ENCODE measurements around the gene TBRG4.

Gene TBRG4

DNA sequence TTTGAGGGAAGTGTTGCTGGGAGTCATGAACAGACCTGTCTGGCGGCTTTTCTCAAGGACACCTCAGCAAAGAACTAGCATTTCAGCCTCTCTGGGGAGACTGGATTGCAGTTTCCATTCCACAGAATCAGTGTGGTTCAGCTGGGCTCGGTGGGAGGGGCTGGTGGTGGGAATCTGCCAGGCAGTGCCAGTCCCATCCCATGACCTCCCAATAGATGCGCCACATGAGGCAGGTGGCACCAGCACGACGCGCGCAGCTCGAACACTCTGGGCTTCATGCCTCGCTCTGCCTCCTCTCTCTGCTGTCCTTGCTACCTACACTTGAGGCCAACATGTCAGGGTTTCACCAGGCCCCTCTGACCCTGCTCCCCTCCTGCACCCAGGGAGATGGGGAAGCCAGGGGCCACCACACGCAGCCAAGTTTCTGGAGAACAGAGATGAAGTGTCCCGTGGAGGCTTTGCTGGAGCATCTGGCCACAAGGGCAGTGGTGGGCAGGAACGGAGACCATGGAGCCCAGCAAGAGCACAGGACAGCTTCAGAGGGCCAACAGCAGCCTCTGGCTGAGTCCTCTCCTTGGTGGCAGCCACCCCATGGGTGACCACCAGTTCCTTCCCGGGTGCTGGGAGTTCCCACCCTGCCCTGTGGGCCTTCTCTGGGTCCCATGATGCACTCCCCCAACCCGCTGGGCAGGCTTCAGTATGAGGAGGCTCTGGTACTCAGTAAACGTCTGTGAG lies 25.0 kb downstream of the TBRG4 start:
- no peak overlapping the region for H3K9ac ChIP-seq (ENCODE audit: low read length)
- H2AK5ac ChIP-seq (ENCODE audit: low read length, severe bottlenecking): peak overlapping the region; percentile 10
- peaks cover 8% of the 10 kb centered on the region for H3K79me1 ChIP-seq (replicated peaks; ENCODE audit: low read length, poor library complexity, severe bottlenecking)
- H3K4me3 ChIP-seq (ENCODE audit: insufficient read depth in 1 of 2, low read depth in 1 of 2, low read length in 2 of 2): no peak overlapping the region
- H4K91ac ChIP-seq (ENCODE audit: low read length): no peak overlapping the region
- no peak overlapping the region for H2BK5ac ChIP-seq (ENCODE audit: low read depth, low read length, poor library complexity, severe bottlenecking)
- H3K4me1 ChIP-seq (ENCODE audit: control insufficient read depth, insufficient read depth, low read depth, low read length): peaks cover 27% of the 10 kb centered on the region
- no peak overlapping the region for H3K4ac ChIP-seq (ENCODE audit: low read depth in 1 of 2, low read length in 2 of 2)
- 93% methylated on average over 15 of the region's 15 CpGs for WGBS
- H3K9me3 ChIP-seq (ENCODE audit: control insufficient read depth, low read length): no peaks in the 10 kb centered on the region
- peaks cover 0 to 10% of the 10 kb centered on the region in 2 experiments for H3K27me3 ChIP-seq (ENCODE audit: control insufficient read depth in 1 of 2, insufficient read depth in 1 of 2, low read length in 2 of 2)
- H3K4me2 ChIP-seq (ENCODE audit: low read length, poor library complexity, severe bottlenecking): no peak overlapping the region
- no peak overlapping the region for H2AFZ ChIP-seq (ENCODE audit: low read depth, low read length)
- no peak overlapping the region for H3K23ac ChIP-seq (ENCODE audit: low read length in 2 of 2)
- peaks cover 0 to 31% of the 10 kb centered on the region in 2 experiments for H3K36me3 ChIP-seq (ENCODE audit: control insufficient read depth in 1 of 2, insufficient read depth in 2 of 2, low read depth in 1 of 2, low read length in 2 of 2)
- DNase-seq: no peak
- no peak overlapping the region for H2BK120ac ChIP-seq (ENCODE audit: low read depth, low read length)
- H2BK15ac ChIP-seq (ENCODE audit: low read depth, poor library complexity, severe bottlenecking): no peak overlapping the region
- no peak overlapping the region for H3K14ac ChIP-seq (ENCODE audit: low read length in 2 of 2)
- no peak overlapping the region for H3K18ac ChIP-seq (ENCODE audit: low read depth in 1 of 2, low read length in 2 of 2)
- no peak overlapping the region for H2BK12ac ChIP-seq (ENCODE audit: low read length in 2 of 2)
- H4K8ac ChIP-seq (ENCODE audit: low read length): no peak overlapping the region
- H3K27ac ChIP-seq (ENCODE audit: low read length, poor library complexity, severe bottlenecking): no peak overlapping the region

DNA sequence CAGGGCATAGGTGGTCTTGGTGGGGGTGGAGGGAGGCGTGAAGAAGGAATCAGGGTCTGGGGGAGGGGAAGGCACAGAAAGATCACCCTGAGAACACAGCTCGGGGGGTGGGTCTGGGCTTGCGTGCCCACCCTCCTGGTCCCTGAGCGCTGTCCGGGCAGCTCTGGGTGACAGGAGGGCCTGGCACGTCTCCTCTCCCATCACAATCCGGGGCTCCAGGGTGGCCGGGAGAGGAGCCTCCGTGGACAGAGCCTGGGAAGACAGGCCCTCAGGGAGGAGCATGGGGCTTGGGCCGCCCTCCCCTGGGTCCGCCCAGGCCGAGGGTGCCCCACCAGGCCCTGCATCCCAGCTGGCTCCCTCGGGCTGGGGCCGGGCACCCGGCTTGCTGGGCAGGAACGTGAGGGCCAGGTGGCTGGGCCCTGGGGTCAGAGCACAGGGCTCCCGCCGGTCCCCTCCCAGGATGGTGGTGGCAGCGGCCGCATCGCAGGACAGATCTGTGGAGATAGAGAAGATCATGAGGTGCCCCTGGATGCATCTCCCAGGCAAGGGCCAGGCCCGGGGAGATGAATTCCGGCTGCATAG lies 25.8 kb downstream of the TBRG4 start:
- H3K18ac ChIP-seq (ENCODE audit: low read depth in 1 of 2, low read length in 2 of 2): no peak overlapping the region
- no peak for DNase-seq
- no peak overlapping the region for H2BK5ac ChIP-seq (ENCODE audit: low read depth, low read length, poor library complexity, severe bottlenecking)
- no peak overlapping the region for H3K4me2 ChIP-seq (ENCODE audit: low read length, poor library complexity, severe bottlenecking)
- no peak overlapping the region for H2AK5ac ChIP-seq (ENCODE audit: low read length, severe bottlenecking)
- H2BK120ac ChIP-seq (ENCODE audit: low read depth, low read length): no peak overlapping the region
- no peak overlapping the region for H3K4me3 ChIP-seq (ENCODE audit: insufficient read depth in 1 of 2, low read depth in 1 of 2, low read length in 2 of 2)
- 93% methylated on average over 23 of the region's 23 CpGs for WGBS
- no peak overlapping the region for H3K27ac ChIP-seq (ENCODE audit: low read length, poor library complexity, severe bottlenecking)
- peaks cover 0 to 38% of the 10 kb centered on the region in 2 experiments for H3K36me3 ChIP-seq (ENCODE audit: control insufficient read depth in 1 of 2, insufficient read depth in 2 of 2, low read depth in 1 of 2, low read length in 2 of 2)
- no peak overlapping the region for H3K23ac ChIP-seq (ENCODE audit: low read length in 2 of 2)
- H3K14ac ChIP-seq (ENCODE audit: low read length in 2 of 2): no peak overlapping the region
- no peak overlapping the region for H2AFZ ChIP-seq (ENCODE audit: low read depth, low read length)
- no peak overlapping the region for H4K8ac ChIP-seq (ENCODE audit: low read length)
- no peaks in the 10 kb centered on the region for H3K9me3 ChIP-seq (ENCODE audit: control insufficient read depth, low read length)
- peaks cover 8% of the 10 kb centered on the region for H3K79me1 ChIP-seq (replicated peaks; ENCODE audit: low read length, poor library complexity, severe bottlenecking)
- no peak overlapping the region for H4K91ac ChIP-seq (ENCODE audit: low read length)
- no peak overlapping the region for H3K9ac ChIP-seq (ENCODE audit: low read length)
- peaks cover 0 to 10% of the 10 kb centered on the region in 2 experiments for H3K27me3 ChIP-seq (ENCODE audit: control insufficient read depth in 1 of 2, insufficient read depth in 1 of 2, low read length in 2 of 2)
- H3K4ac ChIP-seq (ENCODE audit: low read depth in 1 of 2, low read length in 2 of 2): no peak overlapping the region
- H2BK12ac ChIP-seq (ENCODE audit: low read length in 2 of 2): no peak overlapping the region
- H3K4me1 ChIP-seq (ENCODE audit: control insufficient read depth, insufficient read depth, low read depth, low read length): peaks cover 27% of the 10 kb centered on the region
- no peak overlapping the region for H2BK15ac ChIP-seq (ENCODE audit: low read depth, poor library complexity, severe bottlenecking)

DNA sequence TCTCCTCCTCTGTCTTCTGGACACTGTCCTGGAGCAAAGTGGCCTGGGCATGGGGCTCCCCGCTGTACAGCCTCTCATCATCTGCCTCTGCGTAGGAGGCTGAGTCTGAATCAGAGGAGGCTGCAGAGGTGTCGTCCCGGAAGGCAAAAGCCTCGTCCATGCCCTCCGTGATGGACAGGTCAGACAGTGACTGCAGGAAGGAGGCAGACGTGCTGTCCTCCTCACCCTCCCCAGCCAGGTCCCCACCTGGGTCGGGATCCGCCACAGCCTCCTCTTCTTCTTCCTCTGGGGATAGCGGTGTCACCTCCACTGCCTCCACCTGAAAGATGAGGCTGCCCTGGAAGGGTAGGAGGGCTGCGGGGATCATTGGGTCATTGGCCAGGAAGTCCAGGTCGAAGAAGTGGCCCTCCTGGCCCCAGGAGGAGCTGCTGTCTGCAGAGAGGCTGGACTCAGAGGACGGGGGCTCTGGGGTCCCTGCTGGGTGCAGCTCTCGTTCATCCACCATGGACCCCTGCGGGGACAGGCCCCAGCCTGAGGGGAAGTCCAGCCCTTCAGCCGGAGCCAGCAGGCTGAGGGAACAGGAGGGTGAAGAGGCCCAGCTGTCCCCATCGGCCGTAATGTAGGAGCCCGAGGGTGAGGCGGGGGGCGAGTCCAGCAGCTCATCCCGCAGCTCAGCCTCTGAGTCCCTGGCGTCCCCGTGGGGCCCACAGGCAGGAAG lies 26.4 kb downstream of the TBRG4 start:
- H3K9me3 ChIP-seq (ENCODE audit: control insufficient read depth, low read length): no peaks in the 10 kb centered on the region
- no peak overlapping the region for H3K14ac ChIP-seq (ENCODE audit: low read length in 2 of 2)
- no peak overlapping the region for H3K4me2 ChIP-seq (ENCODE audit: low read length, poor library complexity, severe bottlenecking)
- no peak for DNase-seq
- H3K4ac ChIP-seq (ENCODE audit: low read depth in 1 of 2, low read length in 2 of 2): no peak overlapping the region
- H3K4me1 ChIP-seq (ENCODE audit: control insufficient read depth, insufficient read depth, low read depth, low read length): peaks cover 27% of the 10 kb centered on the region
- no peak overlapping the region for H4K8ac ChIP-seq (ENCODE audit: low read length)
- H2AK5ac ChIP-seq (ENCODE audit: low read length, severe bottlenecking): no peak overlapping the region
- no peak overlapping the region for H3K4me3 ChIP-seq (ENCODE audit: insufficient read depth in 1 of 2, low read depth in 1 of 2, low read length in 2 of 2)
- H3K79me1 ChIP-seq (replicated peaks; ENCODE audit: low read length, poor library complexity, severe bottlenecking): peaks cover 8% of the 10 kb centered on the region
- no peak overlapping the region for H3K18ac ChIP-seq (ENCODE audit: low read depth in 1 of 2, low read length in 2 of 2)
- H2BK12ac ChIP-seq (ENCODE audit: low read length in 2 of 2): no peak overlapping the region
- peaks cover 0 to 10% of the 10 kb centered on the region in 2 experiments for H3K27me3 ChIP-seq (ENCODE audit: control insufficient read depth in 1 of 2, insufficient read depth in 1 of 2, low read length in 2 of 2)
- H2BK15ac ChIP-seq (ENCODE audit: low read depth, poor library complexity, severe bottlenecking): no peak overlapping the region
- H3K27ac ChIP-seq (ENCODE audit: low read length, poor library complexity, severe bottlenecking): no peak overlapping the region
- no peak overlapping the region for H2BK5ac ChIP-seq (ENCODE audit: low read depth, low read length, poor library complexity, severe bottlenecking)
- H3K9ac ChIP-seq (ENCODE audit: low read length): no peak overlapping the region
- H2BK120ac ChIP-seq (ENCODE audit: low read depth, low read length): no peak overlapping the region
- no peak overlapping the region for H3K23ac ChIP-seq (ENCODE audit: low read length in 2 of 2)
- no peak overlapping the region for H2AFZ ChIP-seq (ENCODE audit: low read depth, low read length)
- no peak overlapping the region for H4K91ac ChIP-seq (ENCODE audit: low read length)
- H3K36me3 ChIP-seq (ENCODE audit: control insufficient read depth in 1 of 2, insufficient read depth in 2 of 2, low read depth in 1 of 2, low read length in 2 of 2): peaks cover 0 to 43% of the 10 kb centered on the region in 2 experiments
- 85% methylated on average over 24 of the region's 24 CpGs for WGBS

DNA sequence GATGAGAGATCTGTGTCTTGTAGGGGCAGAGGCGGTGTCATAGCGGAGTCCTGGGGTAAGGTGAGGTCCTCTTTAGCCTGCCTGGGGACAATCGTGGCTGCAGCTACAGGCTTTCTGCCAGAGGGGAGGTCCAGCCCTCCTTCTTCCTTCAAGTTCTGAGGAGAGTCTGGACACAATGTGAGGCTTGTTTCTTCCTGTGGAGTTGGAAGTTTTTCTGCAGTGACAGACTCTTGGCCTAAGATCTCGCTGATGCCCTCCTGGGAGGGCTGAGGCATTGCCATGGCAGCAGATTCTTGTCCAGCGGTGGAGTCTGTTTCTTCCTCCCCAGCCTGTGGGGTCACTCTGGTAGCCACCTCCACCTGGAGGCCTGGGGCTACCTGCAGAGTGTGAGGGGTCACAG lies 27.2 kb downstream of the TBRG4 start:
- H3K36me3 ChIP-seq (ENCODE audit: control insufficient read depth in 1 of 2, insufficient read depth in 2 of 2, low read depth in 1 of 2, low read length in 2 of 2): peaks cover 0 to 47% of the 10 kb centered on the region in 2 experiments
- H2BK15ac ChIP-seq (ENCODE audit: low read depth, poor library complexity, severe bottlenecking): no peak overlapping the region
- H3K4me3 ChIP-seq (ENCODE audit: insufficient read depth in 1 of 2, low read depth in 1 of 2, low read length in 2 of 2): no peak overlapping the region
- no peak overlapping the region for H2AK5ac ChIP-seq (ENCODE audit: low read length, severe bottlenecking)
- no peak overlapping the region for H2BK120ac ChIP-seq (ENCODE audit: low read depth, low read length)
- no peaks in the 10 kb centered on the region for H3K9me3 ChIP-seq (ENCODE audit: control insufficient read depth, low read length)
- no peak overlapping the region for H3K14ac ChIP-seq (ENCODE audit: low read length in 2 of 2)
- H4K91ac ChIP-seq (ENCODE audit: low read length): no peak overlapping the region
- H2AFZ ChIP-seq (ENCODE audit: low read depth, low read length): no peak overlapping the region
- no peak overlapping the region for H3K4ac ChIP-seq (ENCODE audit: low read depth in 1 of 2, low read length in 2 of 2)
- H3K23ac ChIP-seq (ENCODE audit: low read length in 2 of 2): no peak overlapping the region
- H2BK5ac ChIP-seq (ENCODE audit: low read depth, low read length, poor library complexity, severe bottlenecking): no peak overlapping the region
- no peak for DNase-seq
- peaks cover 8% of the 10 kb centered on the region for H3K79me1 ChIP-seq (replicated peaks; ENCODE audit: low read length, poor library complexity, severe bottlenecking)
- H3K27me3 ChIP-seq (ENCODE audit: control insufficient read depth in 1 of 2, insufficient read depth in 1 of 2, low read length in 2 of 2): peaks cover 0 to 3% of the 10 kb centered on the region in 2 experiments
- no peak overlapping the region for H3K9ac ChIP-seq (ENCODE audit: low read length)
- H2BK12ac ChIP-seq (ENCODE audit: low read length in 2 of 2): no peak overlapping the region
- 95% methylated on average over 5 of the region's 5 CpGs for WGBS
- no peak overlapping the region for H4K8ac ChIP-seq (ENCODE audit: low read length)
- H3K27ac ChIP-seq (ENCODE audit: low read length, poor library complexity, severe bottlenecking): no peak overlapping the region
- H3K4me2 ChIP-seq (ENCODE audit: low read length, poor library complexity, severe bottlenecking): no peak overlapping the region
- H3K18ac ChIP-seq (ENCODE audit: low read depth in 1 of 2, low read length in 2 of 2): no peak overlapping the region
- peaks cover 26% of the 10 kb centered on the region for H3K4me1 ChIP-seq (ENCODE audit: control insufficient read depth, insufficient read depth, low read depth, low read length)
